HG03139 (cell line): ENCODE measurements around the gene SCGB3A2.
"Not testable (repeated sequence)": the region's sequence is repeated elsewhere in the genome, so short reads cannot be mapped to it uniquely, and the experiment has no call there.

ENCODE experiments used
- ATAC-seq: cut with Tn5 transposase; IDR thresholded peaks from one replicate; pipeline ENCODE4 v1.9.1; 2021; ENCODE audit not compliant: unreplicated experiment

The SCGB3A2 gene

GRCh38 chr5:147860641-147861025 is 17.9 kb upstream of the SCGB3A2 start:
- ATAC-seq, result no peak

GRCh38 chr5:147863454-147864158 is 14.9 kb upstream of the SCGB3A2 start:
- ATAC-seq, result no peak

- no peak for ATAC-seq
Observed at GRCh38 chr5:147869112-147869511, 9.4 kb upstream of the SCGB3A2 start.

GRCh38 chr5:147869892-147870291 is 8.6 kb upstream of the SCGB3A2 start:
- not testable (repeated sequence) for ATAC-seq

GRCh38 chr5:147871980-147872549 is 6.4 kb upstream of the SCGB3A2 start:
- not testable (repeated sequence) for ATAC-seq

GRCh38 chr5:147872744-147873435 is 5.6 kb upstream of the SCGB3A2 start:
- not testable (repeated sequence) for ATAC-seq

GRCh38 chr5:147874118-147874875 is 4.2 kb upstream of the SCGB3A2 start:
- not testable (repeated sequence) for ATAC-seq

- ATAC-seq, result no peak
Observed at GRCh38 chr5:147874910-147875367, 3.6 kb upstream of the SCGB3A2 start.

GRCh38 chr5:147876141-147876540 is 2.4 kb upstream of the SCGB3A2 start:
- no peak for ATAC-seq

- no peak for ATAC-seq
Observed at GRCh38 chr5:147876626-147877025, 1.9 kb upstream of the SCGB3A2 start.

GRCh38 chr5:147879784-147880183 is 1.3 kb downstream of the SCGB3A2 start:
- no peak for ATAC-seq

- ATAC-seq, result no peak
Observed at GRCh38 chr5:147880487-147880886, 2.0 kb downstream of the SCGB3A2 start.

- no peak for ATAC-seq
Observed at GRCh38 chr5:147882586-147883313, 4.2 kb downstream of the SCGB3A2 start.

GRCh38 chr5:147887026-147887627 is 8.6 kb downstream of the SCGB3A2 start:
- ATAC-seq, result no peak

- no peak for ATAC-seq
Observed at GRCh38 chr5:147887930-147888329, 9.4 kb downstream of the SCGB3A2 start.

- ATAC-seq, result no peak
Observed at GRCh38 chr5:147892696-147893296, 14.3 kb downstream of the SCGB3A2 start.

- no peak for ATAC-seq
Observed at GRCh38 chr5:147893820-147894219, 15.3 kb downstream of the SCGB3A2 start.

GRCh38 chr5:147895864-147896263 is 17.4 kb downstream of the SCGB3A2 start:
- no peak for ATAC-seq

GRCh38 chr5:147898875-147899401 is 20.4 kb downstream of the SCGB3A2 start:
- ATAC-seq, result no peak

- no peak for ATAC-seq
Observed at GRCh38 chr5:147901599-147902039, 23.1 kb downstream of the SCGB3A2 start.
